Body of pancreas (tissue), 4 donors: ENCODE data around the gene NT5M.

Experiments
- CTCF ChIP-seq, 7 experiments: fragments of 450-650 bp in 4 of 7; fragments of 200-600 bp in 3 of 7; sonication (generic) in 3 of 7; IDR thresholded peaks; one replicate each; pipeline ENCODE4 v1.5.1; 2016 to 2019; ENCODE audit warnings: antibody characterized with exemption in 7 of 7
- POLR2A ChIP-seq, 3 donors: fragments of 450-650 bp; IDR thresholded peaks; one replicate each; pipeline ENCODE4 v1.6.1; 2016; ENCODE audit warnings: antibody characterized with exemption in 3 of 3, mild to moderate bottlenecking in 2 of 3

DNA sequence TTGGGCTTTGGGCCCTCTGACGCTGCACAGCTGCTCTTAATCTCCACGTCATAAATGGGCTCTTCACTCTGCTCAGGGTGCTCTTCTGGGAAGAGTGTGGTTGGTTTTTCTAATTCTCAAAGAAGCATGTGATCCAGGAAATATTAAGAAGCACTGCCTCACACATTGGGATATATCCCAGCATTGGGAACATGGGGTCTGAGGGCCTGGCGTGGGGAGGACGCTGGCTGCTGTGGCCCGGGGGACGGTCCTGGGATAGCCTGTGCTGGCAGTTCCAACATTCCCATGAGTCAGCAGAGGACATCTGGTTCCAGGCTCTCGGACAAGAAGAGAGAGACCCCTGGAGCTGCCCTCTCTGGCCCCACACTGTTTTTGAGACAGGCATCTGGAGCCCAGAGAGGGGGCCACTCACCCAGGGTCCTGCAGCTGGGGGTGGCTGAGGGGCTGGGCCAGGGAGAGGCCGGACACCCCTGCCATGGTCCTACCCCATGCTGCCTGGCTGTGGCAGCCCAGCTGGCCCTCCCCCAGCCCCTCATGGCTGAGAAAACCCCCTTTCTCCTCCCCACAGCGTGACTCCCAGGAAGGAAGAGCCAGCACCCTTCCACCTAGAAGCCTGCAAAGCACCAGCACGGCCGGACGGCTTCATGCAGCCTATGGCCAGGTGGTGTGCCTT, 58.8 kb downstream of the NT5M start:
- TF ChIP-seq CTCF (IDR thresholded peaks at IDR 0.05), result no peak
- TF ChIP-seq POLR2A (IDR thresholded peaks at IDR 0.05), result no peak
